RWPE1 (cell line): Measurements from ENCODE around the gene PRCD.

Experiments
- CTCF ChIA-PET: fragments of 350-600 bp; sonication (Branson Sonifier 250); formaldehyde crosslinking; extraction: SDS; loops from one replicate; lab custom pipeline; 2021; lab: Yijun Ruan, JAX
- POLR2A ChIA-PET: fragments of 400-600 bp; formaldehyde crosslinking; extraction: SDS; loops from one replicate; lab custom pipeline; 2020; ENCODE audit warnings: antibody characterized with exemption; ENCODE audit not compliant: low non-redundant PET; lab: Yijun Ruan, JAX
- DNase-seq: peaks from one replicate; pipeline ENCODE4 v3.0.0; 2012; ENCODE audit warnings: low spot score
- H3K27ac ChIP-seq: fragments of 450-650 bp; 2 replicates; pipeline ENCODE4 v1.5.1; 2017
- TF ChIP-seq, protein P1 (sequence below): fragments of 450-650 bp; conservative IDR thresholded peaks from 2 replicates; pipeline ENCODE4 v1.5.1; 2017; ENCODE audit warnings: low read depth, mild to moderate bottlenecking

PRCD gene

DNA sequence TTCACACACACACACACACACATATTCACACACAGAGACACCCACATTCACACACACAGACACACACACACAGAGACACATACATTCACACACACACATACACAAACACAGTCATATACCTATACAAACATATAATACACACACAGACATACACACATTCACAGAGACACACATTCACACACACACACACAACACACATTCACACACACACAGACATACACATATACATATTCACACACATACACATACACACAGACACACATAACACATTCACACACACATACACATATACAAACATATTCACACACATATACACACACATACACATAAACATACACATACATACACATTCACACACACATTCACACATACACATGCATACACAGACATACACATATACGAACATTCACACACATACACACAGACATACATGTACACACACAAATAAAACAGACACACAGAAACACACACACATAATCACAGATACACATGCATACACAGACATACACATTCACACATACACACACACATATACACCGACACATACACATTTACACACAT is 7.9 kb downstream of the PRCD start:
- ChIA-PET CTCF (interaction anchor here (1.4 to 1.5 kb wide), 4 partner anchors 11 to 40 kb away, joined by 4 to 9 read pairs (median 6); no protein-coding TSS in a partner anchor), POLR2A (interaction anchor here (0.7 kb wide), 1 partner anchor 18 kb away, joined by 4 read pairs; no protein-coding TSS in a partner anchor)
- H3K27ac ChIP-seq, result peak overlapping the region; percentile 86
- TF ChIP-seq, protein P1, sequence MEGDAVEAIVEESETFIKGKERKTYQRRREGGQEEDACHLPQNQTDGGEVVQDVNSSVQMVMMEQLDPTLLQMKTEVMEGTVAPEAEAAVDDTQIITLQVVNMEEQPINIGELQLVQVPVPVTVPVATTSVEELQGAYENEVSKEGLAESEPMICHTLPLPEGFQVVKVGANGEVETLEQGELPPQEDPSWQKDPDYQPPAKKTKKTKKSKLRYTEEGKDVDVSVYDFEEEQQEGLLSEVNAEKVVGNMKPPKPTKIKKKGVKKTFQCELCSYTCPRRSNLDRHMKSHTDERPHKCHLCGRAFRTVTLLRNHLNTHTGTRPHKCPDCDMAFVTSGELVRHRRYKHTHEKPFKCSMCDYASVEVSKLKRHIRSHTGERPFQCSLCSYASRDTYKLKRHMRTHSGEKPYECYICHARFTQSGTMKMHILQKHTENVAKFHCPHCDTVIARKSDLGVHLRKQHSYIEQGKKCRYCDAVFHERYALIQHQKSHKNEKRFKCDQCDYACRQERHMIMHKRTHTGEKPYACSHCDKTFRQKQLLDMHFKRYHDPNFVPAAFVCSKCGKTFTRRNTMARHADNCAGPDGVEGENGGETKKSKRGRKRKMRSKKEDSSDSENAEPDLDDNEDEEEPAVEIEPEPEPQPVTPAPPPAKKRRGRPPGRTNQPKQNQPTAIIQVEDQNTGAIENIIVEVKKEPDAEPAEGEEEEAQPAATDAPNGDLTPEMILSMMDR, result peak; percentile 56
- DNase-seq, result no peak

DNA sequence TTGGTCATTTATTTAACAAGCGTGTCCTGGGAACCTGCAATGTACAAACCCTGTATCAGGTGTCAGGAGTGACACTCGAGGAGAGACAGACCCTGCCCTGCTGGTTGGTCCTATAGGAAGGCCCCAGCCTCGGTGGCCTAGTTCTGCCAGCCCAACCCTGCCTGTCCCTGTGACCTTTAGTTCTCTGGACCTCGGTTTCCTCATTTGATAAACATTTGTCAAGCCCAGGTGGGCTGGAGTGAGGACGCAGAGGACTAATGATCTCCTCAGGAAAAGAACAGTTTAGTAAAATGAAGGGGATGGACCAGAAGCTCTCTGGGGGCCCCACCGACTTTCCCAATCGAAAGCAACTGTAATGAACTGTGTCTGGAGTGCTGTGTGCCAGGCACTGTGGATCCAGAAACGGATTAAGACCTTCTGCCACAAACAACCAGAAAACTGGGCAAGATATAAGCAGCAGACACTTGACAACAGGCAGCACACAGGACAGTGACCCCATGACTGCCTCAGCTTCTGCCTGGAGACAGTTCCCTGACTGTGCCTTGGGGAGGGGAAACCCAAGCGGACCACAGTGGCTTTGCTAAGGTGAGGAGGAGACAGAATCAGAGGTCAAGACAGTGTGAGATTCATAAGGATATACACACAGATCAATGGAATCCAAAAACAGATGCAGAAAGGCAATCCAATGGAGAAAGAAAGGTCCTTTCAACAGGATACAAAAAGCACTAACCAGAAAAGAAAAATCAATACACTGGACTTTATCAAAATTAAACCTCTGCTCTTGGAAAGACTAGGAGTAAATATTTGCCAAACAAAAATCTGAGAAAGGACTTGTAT is 8.8 kb downstream of the PRCD start:
- DNase-seq, result no peak
- CTCF ChIA-PET, result no interaction called here
- H3K27ac ChIP-seq, result peak overlapping the region; percentile 64
- POLR2A ChIA-PET, result interaction anchor here (0.6 kb wide), 1 partner anchor 597 kb away, joined by 9 read pairs; no protein-coding TSS in a partner anchor
- TF ChIP-seq, protein P1, result no peak

DNA sequence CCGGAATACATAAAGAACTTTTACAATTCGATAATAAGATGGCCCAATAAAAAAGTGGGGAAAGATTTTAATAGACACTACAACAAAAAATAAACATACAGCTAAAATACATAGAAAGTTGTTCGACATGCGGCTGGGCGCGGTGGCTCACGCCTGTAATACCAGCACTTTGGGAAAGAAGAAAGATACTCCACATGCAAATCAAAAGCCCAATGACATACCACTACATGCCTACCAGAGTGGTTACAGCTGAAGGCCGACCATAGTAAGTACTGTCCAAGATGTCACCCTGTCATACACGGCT is 9.3 kb downstream of the PRCD start:
- ChIA-PET POLR2A (no interaction called here), CTCF (no interaction called here)
- TF ChIP-seq, protein P1, result no peak
- H3K27ac ChIP-seq, result no peak overlapping the region
- DNase-seq, result no peak

DNA sequence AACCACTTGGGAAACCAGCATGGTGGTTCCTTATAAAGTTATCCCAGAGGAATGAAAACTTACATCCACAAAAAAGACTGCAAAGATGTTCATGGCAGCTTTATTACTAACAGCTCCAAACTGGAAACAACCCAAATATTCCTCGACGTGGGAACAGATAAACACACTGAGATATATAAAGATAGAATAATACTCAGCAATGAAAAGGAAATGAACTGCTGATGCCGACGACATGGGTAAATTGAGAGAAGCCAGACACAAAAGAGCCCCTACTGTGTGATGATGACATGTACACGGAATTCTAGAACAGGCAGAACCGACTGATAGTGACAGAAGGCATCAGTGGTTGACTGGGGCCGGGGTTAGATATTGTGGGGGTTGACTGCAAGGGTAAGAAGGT is 9.7 kb downstream of the PRCD start:
- ChIA-PET CTCF (no interaction called here), POLR2A (no interaction called here)
- H3K27ac ChIP-seq, result peak overlapping the region; percentile 91
- DNase-seq, result no peak
- TF ChIP-seq, protein P1, result no peak

DNA sequence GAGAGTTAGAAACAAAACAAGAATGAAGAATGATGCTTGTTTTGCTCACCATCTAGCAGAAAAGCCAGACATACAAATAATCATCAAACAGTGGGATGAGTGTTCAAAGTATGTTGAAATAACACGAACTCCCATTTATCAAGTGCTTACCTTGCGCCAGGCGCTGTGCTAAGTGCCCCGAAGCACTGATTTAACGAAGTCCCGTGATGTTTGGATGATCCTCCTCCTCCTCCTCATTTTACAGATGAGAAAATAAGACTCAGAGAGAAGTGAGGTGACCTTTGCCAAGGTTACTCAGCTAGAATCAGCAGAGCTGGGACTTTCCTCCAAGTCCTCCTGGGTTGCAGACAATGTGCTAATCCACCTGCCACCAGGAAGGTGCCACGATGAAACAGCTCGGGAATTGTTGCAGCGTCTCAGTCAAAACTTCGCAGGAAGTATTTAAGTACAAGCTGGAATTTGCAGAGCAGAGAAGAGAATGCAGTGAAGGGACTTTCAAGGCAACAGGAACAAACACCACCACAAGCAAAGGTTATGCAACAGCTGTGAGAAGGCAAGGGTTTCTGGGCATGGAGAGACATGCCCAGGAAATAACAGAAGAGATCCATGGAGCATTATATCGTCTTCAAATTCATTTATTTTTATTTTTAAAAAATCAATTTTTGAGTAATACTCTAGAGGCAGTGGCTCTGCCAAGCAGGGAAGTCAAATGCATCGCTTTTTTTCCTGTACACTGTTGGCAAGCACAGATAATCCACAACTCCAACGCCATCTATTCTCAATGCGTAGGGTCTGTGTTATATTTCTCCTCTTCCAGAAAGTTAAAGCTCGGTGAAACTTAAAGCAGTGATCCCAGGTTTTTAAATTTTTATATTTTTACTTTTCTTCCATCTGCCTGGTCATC is 11.1 kb downstream of the PRCD start:
- TF ChIP-seq, protein P1, result no peak
- CTCF ChIA-PET, result interaction anchor here (0.7 to 2.0 kb wide), 4 partner anchors 10 to 131 kb away, joined by 3 to 12 read pairs (median 3); no protein-coding TSS in a partner anchor
- no peak for DNase-seq
- POLR2A ChIA-PET, result no interaction called here
- peak overlapping the region; percentile 91 for H3K27ac ChIP-seq

DNA sequence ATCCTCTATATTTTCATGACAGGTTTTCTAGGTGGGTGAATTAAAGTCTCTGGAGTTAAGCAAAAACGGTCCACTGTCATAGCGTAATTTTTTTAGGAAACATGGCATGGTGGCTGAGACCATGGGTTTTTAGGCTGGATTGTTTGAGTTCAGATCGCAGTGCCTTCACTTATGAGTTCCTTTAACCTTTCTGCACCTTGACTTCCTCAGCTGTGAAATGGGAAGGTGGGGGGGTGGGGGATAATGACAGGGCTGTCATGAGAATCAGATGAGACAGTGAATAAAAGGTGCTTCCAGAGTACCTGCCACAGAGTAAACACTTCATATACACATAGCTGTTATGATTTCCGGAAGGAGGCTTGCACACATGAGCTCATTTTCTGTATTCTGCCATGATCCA is 11.8 kb downstream of the PRCD start:
- ChIA-PET CTCF (interaction anchor here (0.7 to 2.0 kb wide), 3 partner anchors 29 to 112 kb away, joined by 3 to 12 read pairs (median 3); no protein-coding TSS in a partner anchor), POLR2A (no interaction called here)
- no peak for DNase-seq
- H3K27ac ChIP-seq, result peak overlapping the region; percentile 91
- TF ChIP-seq, protein P1, result no peak
